AG09309 (cell line): Measurements from ENCODE around the gene AOPEP.

ENCODE experiments used
- DNase-seq: peaks from one replicate; pipeline ENCODE4 v3.0.0-alpha.2; 2010; ENCODE audit warnings: low read depth
- H3K4me3 ChIP-seq: 2 replicates; pipeline ENCODE4 v1.5.1; 2011; ENCODE audit warnings: mild to moderate bottlenecking, low read depth, low read length, moderate library complexity; ENCODE audit not compliant: control insufficient read depth
- CTCF ChIP-seq: IDR thresholded peaks from 2 replicates; pipeline ENCODE4 v1.5.1; 2011; ENCODE audit warnings: mild to moderate bottlenecking, low read depth, low read length, inconsistent platforms; ENCODE audit not compliant: insufficient read depth, control insufficient read depth; ENCODE audit errors: missing control alignments

Gene AOPEP

GRCh38 chr9:95083086-95083768 is 356.7 kb downstream of the AOPEP start:
- no peak overlapping the region for H3K4me3 ChIP-seq
- TF ChIP-seq CTCF: no peak
- DNase-seq: no peak

- H3K4me3 ChIP-seq: no peak overlapping the region
- DNase-seq: no peak
- no peak for TF ChIP-seq CTCF
Observed at GRCh38 chr9:95084254-95084934, 357.9 kb downstream of the AOPEP start.

- H3K4me3 ChIP-seq: no peak overlapping the region
- no peak for DNase-seq
Observed at GRCh38 chr9:95085036-95085770, 358.7 kb downstream of the AOPEP start.

GRCh38 chr9:95085861-95086563 is 359.5 kb downstream of the AOPEP start:
- DNase-seq: no peak
- no peak for TF ChIP-seq CTCF
- H3K4me3 ChIP-seq: no peak overlapping the region

More at GRCh38 chr9:95085036-95085770, 358.7 kb downstream of the AOPEP start:
- no peak for TF ChIP-seq CTCF

- no peak for DNase-seq
- TF ChIP-seq CTCF: no peak
- H3K4me3 ChIP-seq: no peak overlapping the region
Observed at GRCh38 chr9:95086564-95086955, 360.1 kb downstream of the AOPEP start.

- TF ChIP-seq CTCF: peak; percentile 30
- no peak for DNase-seq
- no peak overlapping the region for H3K4me3 ChIP-seq
Observed at GRCh38 chr9:95087659-95088242, 361.3 kb downstream of the AOPEP start.
